IPS-11a (cell line): ENCODE data around the gene CALML3.
"Not testable (repeated sequence)": the region's sequence is repeated elsewhere in the genome, so short reads cannot be mapped to it uniquely, and the experiment has no call there.

Source experiments
- H3K4me3 ChIP-seq: one replicate; pipeline ENCODE4 v1.5.1; 2013; ENCODE audit warnings: low read depth, low read length, control low read depth

The CALML3 gene

DNA sequence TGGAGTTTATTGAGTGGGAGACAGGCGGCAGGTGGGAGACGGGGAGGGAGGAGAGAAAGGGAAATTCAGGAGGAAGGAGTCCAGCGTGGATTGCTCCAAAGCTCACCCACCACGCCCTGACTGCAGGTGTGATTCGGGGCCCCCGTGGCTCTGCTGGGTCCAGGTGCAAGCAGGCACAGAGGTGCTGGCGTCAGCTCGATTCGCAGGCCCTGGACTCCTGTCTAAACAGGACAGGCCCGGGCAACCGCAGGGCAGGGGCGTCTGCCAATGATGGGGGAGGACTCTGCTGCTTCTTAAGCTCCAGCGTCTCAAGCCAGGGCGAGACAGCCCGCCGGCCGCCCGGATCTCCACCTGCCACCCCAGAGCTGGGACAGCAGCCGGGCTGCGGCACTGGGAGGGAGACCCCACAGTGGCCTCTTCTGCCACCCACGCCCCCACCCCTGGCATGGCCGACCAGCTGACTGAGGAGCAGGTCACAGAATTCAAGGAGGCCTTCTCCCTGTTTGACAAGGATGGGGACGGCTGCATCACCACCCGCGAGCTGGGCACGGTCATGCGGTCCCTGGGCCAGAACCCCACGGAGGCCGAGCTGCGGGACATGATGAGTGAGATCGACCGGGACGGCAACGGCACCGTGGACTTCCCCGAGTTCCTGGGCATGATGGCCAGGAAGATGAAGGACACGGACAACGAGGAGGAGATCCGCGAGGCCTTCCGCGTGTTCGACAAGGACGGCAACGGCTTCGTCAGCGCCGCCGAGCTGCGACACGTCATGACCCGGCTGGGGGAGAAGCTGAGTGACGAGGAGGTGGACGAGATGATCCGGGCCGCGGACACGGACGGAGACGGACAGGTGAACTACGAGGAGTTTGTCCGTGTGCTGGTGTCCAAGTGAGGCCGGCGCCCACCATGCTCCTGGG lies at the start of gene CALML3:
Gene CALML3, plus strand, starts transcription at position 321 of the 920 bp plus-strand sequence. Its CDS starts 125 bp downstream, at position 446.
- H3K4me3 ChIP-seq: no peak within 1 kb of the TSS

DNA sequence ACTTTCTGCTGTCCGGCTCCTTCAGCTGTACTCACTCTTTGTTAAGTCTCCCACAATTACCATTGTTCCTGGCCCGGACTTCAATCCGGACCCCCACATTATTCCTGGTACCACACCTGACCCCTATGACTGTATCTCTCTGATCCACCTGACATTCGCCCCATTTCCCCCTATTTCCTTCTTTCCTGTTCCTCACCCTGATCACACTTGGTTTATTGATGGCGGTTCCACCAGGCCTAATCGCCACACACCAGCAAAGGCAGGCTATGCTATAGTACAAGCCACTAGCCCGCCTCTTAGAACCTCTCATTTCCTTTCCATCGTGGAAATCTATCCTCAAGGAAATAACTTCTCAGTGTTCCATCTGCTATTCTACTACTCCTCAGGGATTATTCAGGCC lies 49.7 kb upstream of the CALML3 start:
- not testable (repeated sequence) for H3K4me3 ChIP-seq

- H3K4me3 ChIP-seq: not testable (repeated sequence)
These were observed 48.6 kb upstream of the CALML3 start for GRCh38 chr10:5475974-5476807.

DNA sequence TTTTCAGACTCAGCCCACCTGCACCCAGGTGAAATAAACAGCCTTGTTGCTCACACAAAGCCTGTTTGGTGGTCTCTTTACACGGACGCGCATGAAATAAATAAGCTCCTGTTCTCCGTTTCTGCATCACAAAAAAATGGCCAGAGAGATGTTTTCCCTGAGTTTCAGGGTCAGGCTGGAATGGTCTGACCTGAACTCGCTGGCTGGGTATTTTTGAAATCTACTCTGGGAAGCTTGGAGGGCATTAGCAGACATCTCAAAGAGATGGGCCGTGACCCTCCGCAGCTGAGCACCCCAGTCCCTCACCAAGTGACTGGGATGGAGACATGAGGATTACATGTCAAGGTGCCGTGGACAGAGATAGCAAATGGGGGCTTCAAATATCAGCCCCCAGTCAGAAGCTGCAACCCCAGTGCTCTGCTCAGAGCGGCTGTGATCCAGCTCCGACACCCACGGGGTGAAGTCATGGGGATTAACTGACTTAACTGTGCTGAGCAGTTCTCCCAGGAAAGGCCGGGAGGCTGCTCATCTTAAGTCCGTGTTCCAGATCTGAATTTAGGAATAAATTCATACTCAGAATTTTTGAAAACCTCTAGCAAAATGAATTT lies 47.7 kb upstream of the CALML3 start:
- H3K4me3 ChIP-seq: no peak overlapping the region

DNA sequence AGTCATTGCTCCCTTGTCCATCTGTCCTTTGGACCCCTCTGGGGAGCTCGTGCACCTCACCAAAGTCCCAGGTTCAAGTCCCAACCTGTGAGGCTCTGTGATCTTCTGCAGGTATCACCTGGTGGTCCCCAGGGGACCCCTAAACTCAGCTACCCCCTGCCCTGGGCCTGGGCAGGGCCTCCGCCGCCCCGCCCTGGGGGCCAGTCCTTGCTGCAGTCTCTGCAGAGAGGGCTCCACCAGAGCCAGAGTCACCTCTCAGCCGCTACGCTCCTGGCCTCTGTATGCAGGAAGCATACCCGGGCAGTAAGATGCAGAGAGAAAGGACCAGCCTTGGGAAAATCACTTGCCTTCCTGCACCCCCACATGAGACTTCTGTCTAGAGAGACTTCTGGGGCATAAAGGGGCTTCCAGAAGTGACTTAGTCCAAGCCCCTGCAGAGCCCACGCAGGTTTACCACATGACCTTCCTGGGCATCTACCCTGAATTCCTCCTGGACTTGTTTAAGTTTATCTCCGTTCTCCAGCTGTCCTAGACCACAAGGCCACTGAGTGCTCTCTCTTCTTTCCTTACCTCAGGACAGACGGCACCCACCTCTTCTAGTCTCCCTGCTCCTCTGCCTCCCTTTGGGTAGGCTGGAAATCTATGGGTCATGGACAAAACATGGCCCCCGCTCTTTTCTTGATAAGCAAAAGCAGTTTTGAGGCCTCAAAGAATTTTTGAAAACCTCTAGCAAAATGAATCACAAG lies 46.6 kb upstream of the CALML3 start:
- H3K4me3 ChIP-seq: no peak overlapping the region

DNA sequence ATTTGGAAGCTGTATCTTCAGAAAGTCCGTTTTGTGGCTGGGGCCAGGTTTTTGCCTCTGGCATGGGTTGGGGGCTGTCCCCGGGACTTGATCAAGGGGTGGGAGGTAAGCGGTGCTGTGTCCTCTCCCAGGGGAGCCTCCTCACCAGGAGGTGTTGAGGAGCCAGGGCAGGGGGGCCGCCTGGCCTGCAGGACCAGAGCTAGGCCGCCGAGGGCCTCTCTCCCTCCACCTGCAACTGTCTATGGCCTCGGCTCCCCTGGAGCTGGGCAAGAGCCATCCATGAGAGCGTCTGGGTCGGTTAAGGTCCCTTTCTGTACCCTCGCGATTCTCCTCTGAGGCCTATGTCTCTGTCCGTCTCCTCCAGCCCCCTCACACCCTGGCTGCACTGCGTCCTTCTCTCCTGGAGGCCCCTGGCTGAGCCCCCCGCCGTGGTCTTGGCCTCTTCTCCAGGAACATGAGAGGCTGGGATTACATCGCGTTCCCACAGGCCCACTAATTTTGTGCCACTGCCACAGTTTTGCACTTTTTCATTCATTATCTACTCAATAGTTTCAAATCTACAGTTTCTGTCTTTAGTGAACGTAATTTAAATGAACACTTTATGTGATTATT lies 46.0 kb upstream of the CALML3 start:
- no peak overlapping the region for H3K4me3 ChIP-seq

GRCh38 chr10:5479481-5480161 lies 45.1 kb upstream of the CALML3 start:
- no peak overlapping the region for H3K4me3 ChIP-seq

GRCh38 chr10:5480162-5480941 lies 44.4 kb upstream of the CALML3 start:
- H3K4me3 ChIP-seq: no peak overlapping the region

- H3K4me3 ChIP-seq: no peak overlapping the region
These were observed 43.6 kb upstream of the CALML3 start for GRCh38 chr10:5481121-5481520.

DNA sequence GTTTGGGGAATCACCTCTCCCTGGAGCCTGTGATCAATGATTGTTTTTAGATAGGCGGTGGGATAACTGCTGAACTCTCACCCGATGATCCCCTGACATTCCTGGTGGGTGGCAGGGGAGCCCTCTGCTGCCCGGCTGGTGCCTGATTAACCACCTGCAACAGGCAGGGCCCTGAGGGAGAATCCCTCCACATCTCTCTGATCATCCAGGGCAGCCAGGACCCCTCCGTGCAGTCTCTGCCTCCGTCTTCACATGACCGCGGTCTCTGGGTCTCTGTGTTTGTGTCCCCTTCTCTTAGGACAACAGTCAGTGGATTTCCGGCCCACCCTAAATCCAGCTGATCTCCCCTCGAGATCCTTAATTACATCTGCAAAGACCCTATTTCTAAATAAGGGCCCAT lies 42.7 kb upstream of the CALML3 start:
- no peak overlapping the region for H3K4me3 ChIP-seq

- H3K4me3 ChIP-seq: no peak overlapping the region
These were observed 40.6 kb upstream of the CALML3 start for GRCh38 chr10:5484205-5484604.

DNA sequence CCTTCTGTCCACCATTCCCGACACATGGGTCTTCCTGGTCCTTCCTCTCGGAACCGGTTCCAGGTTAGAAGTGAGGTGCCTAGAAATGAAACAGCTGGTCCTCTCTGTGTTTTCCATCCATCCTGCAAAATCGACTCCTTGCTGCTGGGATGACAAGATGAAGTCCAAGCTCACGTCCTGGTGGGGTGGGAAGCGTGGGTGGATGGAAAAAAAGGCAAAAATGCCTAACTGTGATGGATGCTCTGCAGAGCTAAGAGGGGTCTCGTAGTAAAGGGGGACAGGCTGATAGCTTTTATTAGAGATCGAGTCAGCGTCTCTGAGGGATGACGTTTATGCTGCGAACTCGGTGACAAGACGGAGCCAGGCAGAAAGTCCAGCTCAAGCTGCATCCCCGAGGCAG lies 39.5 kb upstream of the CALML3 start:
- no peak overlapping the region for H3K4me3 ChIP-seq

DNA sequence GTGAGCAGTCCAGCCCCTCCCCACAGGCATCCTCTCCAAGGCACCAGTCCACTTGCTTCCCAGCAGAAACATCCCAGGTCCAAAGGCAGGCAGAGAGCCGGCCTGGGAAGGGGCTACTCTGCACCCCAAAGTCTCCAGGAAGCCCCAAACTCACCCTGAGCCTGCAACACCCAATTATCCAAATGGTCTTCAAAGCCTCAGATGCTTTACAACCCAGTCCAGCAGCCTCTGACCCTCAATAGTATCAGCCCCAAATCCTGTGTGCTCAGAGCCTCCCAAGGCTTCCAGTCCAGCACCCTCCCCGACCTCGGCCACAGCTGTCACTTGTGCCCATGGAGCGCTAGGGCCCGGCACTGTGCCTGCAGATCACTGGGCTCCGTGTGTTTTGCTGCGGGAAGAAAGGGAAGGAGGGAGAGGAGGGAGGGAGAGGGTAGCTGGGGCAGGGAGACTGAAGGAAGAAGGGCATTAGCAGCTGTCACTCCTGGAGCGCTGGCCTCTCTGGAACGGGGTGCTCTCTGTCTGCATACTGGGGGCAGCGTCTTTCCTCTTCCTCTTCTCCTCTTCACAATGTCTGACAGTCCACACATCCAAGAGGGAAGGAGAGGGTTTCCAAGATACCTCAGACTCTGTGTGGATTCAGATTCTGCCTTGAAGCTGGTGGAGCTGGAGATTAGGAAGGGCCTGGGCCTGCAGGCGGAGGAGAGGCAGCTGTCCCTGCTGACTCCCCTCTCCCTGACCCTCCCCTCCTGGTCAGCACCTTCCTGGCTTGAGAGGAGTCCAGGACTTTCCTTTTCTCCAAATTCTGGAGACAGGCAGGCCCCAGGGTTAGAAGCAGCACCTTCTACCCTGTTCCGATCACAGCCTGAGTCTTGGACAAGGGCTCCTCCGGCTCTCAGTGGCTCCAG lies 38.6 kb upstream of the CALML3 start:
- H3K4me3 ChIP-seq: no peak overlapping the region

- H3K4me3 ChIP-seq: no peak overlapping the region
These were observed 37.9 kb upstream of the CALML3 start for GRCh38 chr10:5486853-5487235.

GRCh38 chr10:5488272-5489161 lies 36.2 kb upstream of the CALML3 start:
- no peak overlapping the region for H3K4me3 ChIP-seq

- no peak overlapping the region for H3K4me3 ChIP-seq
These were observed 34.7 kb upstream of the CALML3 start for GRCh38 chr10:5490032-5490431.
